GM21423 (cell line): ENCODE measurements around the gene SH3GL3.

Experiments used
- ATAC-seq: cut with Tn5 transposase; IDR thresholded peaks from one replicate; pipeline ENCODE4 v1.9.1; 2021; ENCODE audit warnings: mild to moderate bottlenecking, moderate library complexity; ENCODE audit not compliant: unreplicated experiment

Gene SH3GL3

GRCh38 chr15:83658430-83659416, 211.6 kb downstream of the SH3GL3 start:
- no peak for ATAC-seq

GRCh38 chr15:83659417-83659812, 212.3 kb downstream of the SH3GL3 start:
- ATAC-seq, result no peak

- ATAC-seq, result no peak
Measured at GRCh38 chr15:83665480-83665879, 218.3 kb downstream of the SH3GL3 start.
